ENCODE measurements around the gene DDX11.
"Not testable (repeated sequence)": the region's sequence is repeated elsewhere in the genome, so short reads cannot be mapped to it uniquely, and the experiment has no call there.

Gene DDX11

GRCh38 chr12:31073527-31074332 is at the start of gene DDX11:
Gene DDX11, plus strand, starts transcription at chr12:31073860. Its CDS starts 4,534 bp downstream, at chr12:31078394.
- DNase-seq = peak; percentile 98

DNA sequence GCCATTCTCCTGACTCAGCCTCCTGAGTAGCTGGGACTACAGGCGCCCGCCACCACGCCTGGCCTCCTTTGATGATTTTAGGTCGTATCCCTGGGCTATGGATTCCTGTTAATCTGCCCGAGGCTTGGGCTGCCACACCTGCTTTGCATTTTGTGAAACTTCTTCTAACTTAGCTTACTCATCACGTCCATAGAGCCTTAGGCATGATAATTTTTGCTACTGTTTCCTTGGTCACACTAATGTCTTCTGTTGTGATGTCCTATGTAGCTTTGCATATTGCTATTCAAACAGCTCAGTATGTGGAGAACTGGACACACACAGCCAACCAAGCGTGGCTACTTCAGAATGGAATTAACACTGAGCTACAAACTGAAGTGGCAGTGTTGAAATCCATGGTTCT is 47.5 kb upstream of the DDX11 start:
- DNase-seq = peak; percentile 47

- peak; percentile 53 for DNase-seq
Observed at GRCh38 chr12:31027006-31027405, 46.7 kb upstream of the DDX11 start.

DNA sequence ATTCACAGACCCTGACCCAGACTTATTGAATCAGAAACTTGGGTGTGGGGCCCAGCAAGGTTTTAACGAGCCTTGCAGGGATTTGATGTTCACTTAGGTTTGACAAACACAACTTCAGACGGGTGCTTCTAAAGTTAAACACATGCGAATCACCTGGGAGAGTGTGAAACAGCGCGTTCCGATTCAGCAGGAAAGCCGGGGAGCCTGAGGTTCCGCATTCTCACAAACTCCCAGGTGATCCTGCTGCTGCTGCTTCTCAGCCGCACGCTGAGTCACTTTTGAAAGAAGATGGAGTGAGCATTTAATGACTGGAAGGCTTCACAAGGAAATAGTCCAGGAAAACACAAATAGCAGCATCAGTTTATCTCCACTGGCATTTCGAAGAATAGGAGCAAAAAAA is 44.2 kb upstream of the DDX11 start:
- peak; percentile 64 for DNase-seq

- DNase-seq = peak; percentile 62
Observed at GRCh38 chr12:31029916-31030562, 43.6 kb upstream of the DDX11 start.

- DNase-seq = no peak
Observed at GRCh38 chr12:31031951-31032335, 41.7 kb upstream of the DDX11 start.

GRCh38 chr12:31033146-31033545 is 40.5 kb upstream of the DDX11 start:
- no peak for DNase-seq

DNA sequence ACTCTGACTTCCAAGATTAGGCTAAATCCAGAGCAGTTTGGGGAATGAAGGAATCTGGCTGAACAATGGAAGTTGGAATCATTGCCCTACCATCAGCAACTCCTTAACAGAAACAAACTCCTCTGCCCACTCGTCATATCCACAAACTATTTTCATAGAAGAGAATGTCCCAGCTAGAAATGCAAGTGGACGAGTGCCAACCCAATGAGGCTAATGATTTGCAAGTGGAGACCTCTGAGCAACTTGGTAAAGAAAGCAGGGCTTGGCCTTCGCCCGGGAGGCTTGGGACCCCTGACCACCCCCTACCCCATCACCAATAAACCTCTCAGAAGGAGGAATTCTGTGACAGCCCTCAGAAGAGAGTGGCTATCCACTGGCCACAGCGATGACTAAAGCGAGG is 40.0 kb upstream of the DDX11 start:
- no peak for DNase-seq

GRCh38 chr12:31034372-31034771 is 39.3 kb upstream of the DDX11 start:
- no peak for DNase-seq

- DNase-seq = no peak
Observed at GRCh38 chr12:31035226-31035625, 38.4 kb upstream of the DDX11 start.

- DNase-seq = no peak
Observed at GRCh38 chr12:31035967-31036665, 37.5 kb upstream of the DDX11 start.

GRCh38 chr12:31037028-31037427 is 36.6 kb upstream of the DDX11 start:
- DNase-seq = no peak

- peak; percentile 24 for DNase-seq
Observed at GRCh38 chr12:31037931-31038330, 35.7 kb upstream of the DDX11 start.

- no peak for DNase-seq
Observed at GRCh38 chr12:31041033-31041564, 32.6 kb upstream of the DDX11 start.

- peak; percentile 40 for DNase-seq
Observed at GRCh38 chr12:31050143-31050542, 23.5 kb upstream of the DDX11 start.

DNA sequence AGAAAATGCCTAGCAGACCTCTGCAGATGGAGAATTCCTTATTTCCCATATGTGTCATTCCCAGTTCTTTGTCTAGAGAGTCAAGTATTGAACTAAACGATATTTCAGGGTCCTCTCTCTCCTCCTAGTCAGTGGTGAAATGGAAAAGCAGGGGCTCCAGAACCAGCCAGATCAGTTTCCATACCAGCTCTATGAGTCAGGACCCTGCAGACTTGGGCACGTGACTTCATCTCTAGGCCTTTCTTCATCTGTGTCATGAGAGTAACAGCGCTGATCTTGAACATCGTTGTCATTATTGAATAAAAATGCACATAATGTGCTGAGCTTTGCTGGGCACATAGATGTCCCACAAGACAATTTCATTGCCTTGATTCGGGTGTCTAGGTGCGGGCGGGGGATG is 23.1 kb upstream of the DDX11 start:
- DNase-seq = peak; percentile 73

GRCh38 chr12:31051692-31052091 is 22.0 kb upstream of the DDX11 start:
- DNase-seq = peak; percentile 41

GRCh38 chr12:31052121-31052520 is 21.5 kb upstream of the DDX11 start:
- not testable (repeated sequence) for DNase-seq

DNA sequence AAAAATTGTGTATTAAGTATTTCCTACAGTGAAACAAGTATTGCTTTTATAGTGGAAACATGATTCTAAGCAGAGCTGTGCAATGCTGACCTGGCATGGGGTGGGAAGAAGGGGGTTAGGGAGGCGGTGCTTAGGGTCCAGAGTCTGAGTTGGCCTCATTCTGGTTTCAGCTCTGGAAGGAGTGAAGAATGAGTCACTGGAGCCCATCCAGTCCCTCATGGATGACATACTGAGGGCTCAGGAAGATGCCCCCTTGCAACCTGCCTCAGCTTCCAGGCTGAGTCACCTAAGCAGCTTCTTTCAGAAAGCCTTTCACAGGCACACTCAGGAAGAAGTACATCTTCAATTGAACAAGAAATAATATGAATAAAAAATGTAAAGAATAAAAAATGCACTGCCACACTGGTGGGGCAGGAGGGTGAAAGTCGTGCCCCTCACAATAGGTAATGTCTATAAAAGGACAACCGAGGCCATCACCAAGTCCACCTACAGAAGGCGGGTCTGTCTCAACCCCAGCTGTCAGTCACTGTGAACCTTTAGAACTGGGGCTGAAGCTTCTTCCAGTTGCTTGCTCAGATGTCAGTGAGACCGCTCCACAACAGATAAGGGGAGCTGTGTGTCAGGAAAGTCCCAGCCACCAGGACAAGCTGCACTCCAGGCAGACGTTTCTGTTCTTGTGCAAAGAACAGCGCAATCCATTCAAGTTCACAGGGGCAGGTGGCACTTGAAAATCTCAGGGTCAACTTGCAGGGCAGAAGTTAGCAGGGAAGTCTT is 20.8 kb upstream of the DDX11 start:
- DNase-seq = peak; percentile 81

GRCh38 chr12:31053944-31054343 is 19.7 kb upstream of the DDX11 start:
- not testable (repeated sequence) for DNase-seq

DNA sequence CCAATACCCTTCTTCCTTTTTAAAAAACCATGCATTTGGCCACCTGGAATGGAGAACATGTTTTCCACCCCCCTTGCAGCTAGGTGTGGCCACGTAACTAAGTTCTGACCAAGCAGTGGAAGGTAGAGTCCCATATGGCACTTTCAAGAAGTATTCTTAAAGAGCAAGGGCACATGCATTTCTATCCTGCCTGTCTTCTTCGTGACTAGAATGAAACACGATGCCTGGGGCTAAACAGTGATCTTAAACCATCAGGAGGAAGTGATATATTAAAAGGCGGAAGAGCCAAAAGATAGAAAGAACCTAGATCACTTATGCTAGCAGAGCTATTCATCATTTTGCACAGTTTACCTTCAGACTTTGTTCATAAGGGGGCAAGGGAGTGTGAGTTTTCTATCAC is 16.0 kb upstream of the DDX11 start:
- DNase-seq = no peak

- DNase-seq = not testable (repeated sequence)
Observed at GRCh38 chr12:31066196-31066595, 7.5 kb upstream of the DDX11 start.

GRCh38 chr12:31067656-31068055 is 6.0 kb upstream of the DDX11 start:
- DNase-seq = not testable (repeated sequence)

Data from islet precursor cell (in vitro differentiated cells).